Left lung (tissue), 10 donors: ENCODE results near the gene MAP1LC3A. TPM values are rescaled to one million over a fixed set of nuclear protein-coding genes. Genes with fewer than 3 reads are reported as not detected.
A peak's percentile ranks its signal among the peaks of the same experiment; 100 is the strongest.

Experiments used
- ATAC-seq: fragments of 200-7000 bp; cut with Tn5 transposase; one replicate; pipeline ENCODE4 v1.9.1; 2020; ENCODE audit warnings: moderate library complexity
- DNase-seq, 4 donors: peaks; one replicate each; pipeline ENCODE4 v3.0.0-alpha.2; 2013 to 2020
- H3K27ac ChIP-seq, 2 donors: fragments of 200-600 bp; sonication (generic) in 1 of 2; one replicate each; pipeline versions ENCODE4 v1.5.0 to v1.8.0; 2020 to 2021
- H3K27me3 ChIP-seq, 2 donors: fragments of 200-600 bp; sonication (generic) in 1 of 2; one replicate each; pipeline versions ENCODE4 v1.5.0 to v1.8.0; 2020 to 2021
- H3K36me3 ChIP-seq, 2 donors: fragments of 200-600 bp; sonication (generic) in 1 of 2; one replicate each; pipeline versions ENCODE4 v1.5.0 to v1.8.0; 2020 to 2021
- H3K4me1 ChIP-seq, 2 donors: fragments of 200-600 bp; one replicate each; pipeline ENCODE4 v1.8.0; 2021
- H3K4me3 ChIP-seq, 2 donors: fragments of 200-600 bp; sonication (generic) in 1 of 2; one replicate each; pipeline versions ENCODE4 v1.5.0 to v1.8.0; 2020 to 2021; ENCODE audit warnings: mild to moderate bottlenecking in 1 of 2
- H3K9me3 ChIP-seq, 2 donors: fragments of 200-600 bp; sonication (generic) in 1 of 2; one replicate each; pipeline versions ENCODE4 v1.5.0 to v1.8.0; 2020 to 2021
- intact Hi-C, 2 donors: fragments of 100-400 bp; cut with DNase I; formaldehyde crosslinking; loops; one replicate each; pipeline versions ENCODE4 v1.11.2 to v1.14.2; 2022
- polyA plus RNA-seq, 6 donors: library from polyadenylated mRNA; unstranded; fragments of 120-200 nt; gene quantifications; one replicate each; pipeline ENCODE4 v1.2.1, GENCODE V29; 2013; ENCODE audit not compliant: insufficient read length in 6 of 6
- total RNA-seq, 2 donors: library from RNA; stranded (reverse); fragmentation: NEBNext Ultra II Directional; extraction: Animal tissue kit (Norgen Biotek cat#: 25700); gene quantifications; one replicate each; pipeline ENCODE4 v1.2.1, GENCODE V29; 2021
- TF ChIP-seq, protein P1 (sequence below), 2 donors: fragments of 200-600 bp; sonication (generic) in 1 of 2; IDR thresholded peaks; one replicate each; pipeline versions ENCODE4 v1.5.0 to v1.8.0; 2021; ENCODE audit warnings: antibody characterized with exemption in 2 of 2
- donor health status: DM: no; HTN: yes; CAD: no.
- donor health status: DM: no; HTN: no; CAD: no.

Gene MAP1LC3A
- total and polyA plus RNA-seq, 8 donors, result 17.4 to 68.8 (median 32.3) TPM

DNA sequence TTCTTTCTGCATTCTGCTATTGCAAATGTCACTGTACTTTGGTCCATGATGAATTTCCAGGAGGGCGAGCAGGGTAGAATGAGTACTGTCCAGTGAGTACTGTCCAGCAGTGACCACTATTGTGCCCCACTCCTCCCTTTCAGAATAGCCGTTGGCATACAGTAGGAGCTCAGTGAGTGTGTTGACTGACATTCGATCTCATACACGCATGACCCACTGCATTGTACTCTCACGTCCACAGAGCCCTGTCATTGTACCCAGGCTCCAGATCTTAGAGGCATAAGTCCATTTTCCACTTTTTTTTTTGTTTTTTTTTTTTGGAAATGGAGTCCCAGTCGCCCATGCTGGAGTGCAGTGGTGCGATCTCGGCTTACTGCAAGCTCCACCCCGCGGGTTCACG, 34.1 kb upstream of the MAP1LC3A start:
- Histone ChIP-seq H3K27ac (peak overlapping the region in 1 of 2 donors; percentile 56), H3K4me3 (no peak overlapping the region)

DNA sequence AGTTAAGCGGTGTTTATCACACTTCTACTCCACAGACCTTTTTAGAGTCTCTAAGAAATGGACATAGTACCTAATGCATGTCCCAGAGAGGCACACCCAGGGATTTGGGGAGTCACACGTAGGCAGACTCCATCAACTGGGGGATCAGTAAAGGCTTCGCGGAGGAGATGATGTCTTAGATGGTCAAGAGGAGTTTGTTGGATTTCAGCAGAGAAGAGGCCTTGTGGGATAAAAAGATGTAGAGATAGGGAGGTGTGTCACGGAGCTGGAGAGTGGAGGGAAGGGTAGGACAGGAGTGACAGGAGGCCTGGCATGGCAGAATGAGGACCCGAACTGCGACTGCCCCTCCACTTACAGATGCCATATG, 33.2 kb upstream of the MAP1LC3A start:
- H3K9me3 ChIP-seq, result no peaks in the 10 kb centered on the region
- TF ChIP-seq, protein P1, sequence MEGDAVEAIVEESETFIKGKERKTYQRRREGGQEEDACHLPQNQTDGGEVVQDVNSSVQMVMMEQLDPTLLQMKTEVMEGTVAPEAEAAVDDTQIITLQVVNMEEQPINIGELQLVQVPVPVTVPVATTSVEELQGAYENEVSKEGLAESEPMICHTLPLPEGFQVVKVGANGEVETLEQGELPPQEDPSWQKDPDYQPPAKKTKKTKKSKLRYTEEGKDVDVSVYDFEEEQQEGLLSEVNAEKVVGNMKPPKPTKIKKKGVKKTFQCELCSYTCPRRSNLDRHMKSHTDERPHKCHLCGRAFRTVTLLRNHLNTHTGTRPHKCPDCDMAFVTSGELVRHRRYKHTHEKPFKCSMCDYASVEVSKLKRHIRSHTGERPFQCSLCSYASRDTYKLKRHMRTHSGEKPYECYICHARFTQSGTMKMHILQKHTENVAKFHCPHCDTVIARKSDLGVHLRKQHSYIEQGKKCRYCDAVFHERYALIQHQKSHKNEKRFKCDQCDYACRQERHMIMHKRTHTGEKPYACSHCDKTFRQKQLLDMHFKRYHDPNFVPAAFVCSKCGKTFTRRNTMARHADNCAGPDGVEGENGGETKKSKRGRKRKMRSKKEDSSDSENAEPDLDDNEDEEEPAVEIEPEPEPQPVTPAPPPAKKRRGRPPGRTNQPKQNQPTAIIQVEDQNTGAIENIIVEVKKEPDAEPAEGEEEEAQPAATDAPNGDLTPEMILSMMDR (IDR thresholded peaks at IDR 0.05), result no peak
- DNase-seq, result no peak
- H3K36me3 ChIP-seq, result peaks cover 0 to 53% of the 10 kb centered on the region in 2 donors
- H3K4me1 ChIP-seq, result peaks cover 17 to 52% of the 10 kb centered on the region in 2 donors
- intact Hi-C loops, result no loop called here
- no peak overlapping the region for H3K4me3 ChIP-seq
- peak overlapping the region; percentile 54 to 56 for H3K27ac ChIP-seq
- no peaks in the 10 kb centered on the region for H3K27me3 ChIP-seq
- ATAC-seq, result no peak

More for the DNA sequence above, 34.1 kb upstream of the MAP1LC3A start:
- no peaks in the 10 kb centered on the region for H3K9me3 ChIP-seq
- no peaks in the 10 kb centered on the region for H3K27me3 ChIP-seq
- DNase-seq (no peak), ATAC-seq (no peak)
- H3K4me1 ChIP-seq, result peaks cover 17 to 50% of the 10 kb centered on the region in 2 donors
- TF ChIP-seq, protein P1 (IDR thresholded peaks at IDR 0.05), result no peak
- peaks cover 0 to 52% of the 10 kb centered on the region in 2 donors for H3K36me3 ChIP-seq
- intact Hi-C loops, result no loop called here

DNA sequence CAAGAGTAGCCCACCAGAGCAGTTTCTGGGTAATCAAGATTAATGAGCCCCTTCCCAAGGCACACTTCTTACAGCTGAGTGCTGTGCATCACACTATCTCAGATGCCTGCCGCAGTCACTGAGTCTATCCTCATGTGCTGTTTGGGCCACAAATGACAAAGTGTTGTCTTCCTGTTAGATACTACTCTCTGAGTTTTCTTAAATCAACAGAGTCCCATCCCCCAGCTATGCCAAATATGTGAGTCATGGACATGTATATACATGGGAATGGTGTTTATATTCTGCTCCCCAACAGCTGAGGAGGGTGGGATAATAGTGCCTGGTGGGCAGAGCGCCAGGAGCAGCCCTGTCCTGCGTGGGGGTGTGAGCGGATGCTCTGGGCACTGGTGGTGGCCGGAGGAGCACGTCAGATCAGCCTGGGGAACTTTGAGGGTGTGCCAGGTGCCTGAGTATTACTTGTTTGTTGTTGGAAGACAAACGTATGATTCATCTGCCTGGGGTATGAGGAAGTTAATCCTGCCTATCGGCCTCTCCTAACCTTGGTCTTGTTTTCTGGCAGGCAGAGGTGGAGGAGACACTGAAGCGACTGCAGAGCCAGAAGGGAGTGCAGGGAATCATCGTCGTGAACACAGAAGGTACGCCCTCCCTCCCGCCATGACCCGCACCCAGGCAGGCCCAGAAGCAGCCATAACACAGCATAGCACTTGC, 32.7 kb upstream of the MAP1LC3A start:
- peaks cover 0 to 53% of the 10 kb centered on the region in 2 donors for H3K36me3 ChIP-seq
- peak in 3 of 4 donors; percentile 51 to 83 (median 81) for DNase-seq
- intact Hi-C loops, result no loop called here
- peaks cover 17 to 52% of the 10 kb centered on the region in 2 donors for H3K4me1 ChIP-seq
- H3K27ac ChIP-seq, result peak overlapping the region; percentile 54 to 56
- TF ChIP-seq, protein P1 (IDR thresholded peaks at IDR 0.05), result no peak
- peak; percentile 87 for ATAC-seq
- no peak overlapping the region for H3K4me3 ChIP-seq
- no peaks in the 10 kb centered on the region for H3K9me3 ChIP-seq
- no peaks in the 10 kb centered on the region for H3K27me3 ChIP-seq

DNA sequence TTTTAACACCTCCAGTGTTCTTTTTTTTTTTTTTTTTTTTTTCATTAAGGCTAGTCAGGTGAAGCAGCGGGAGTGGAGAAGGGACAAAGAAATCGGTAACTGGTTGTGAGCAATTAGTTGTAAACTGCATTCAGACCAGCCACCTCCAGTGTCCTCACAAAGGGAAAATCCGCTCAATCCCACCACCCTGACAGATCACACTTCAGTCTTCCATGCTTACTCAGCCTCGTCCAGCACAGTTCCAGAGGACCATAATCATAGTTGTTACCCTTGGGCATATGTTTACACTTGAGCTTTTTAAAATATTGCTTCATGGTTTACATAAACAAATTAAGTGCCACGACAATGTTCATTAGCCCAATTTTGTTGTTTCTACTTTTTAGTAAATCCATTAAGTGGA, 32.1 kb upstream of the MAP1LC3A start:
- intact Hi-C loops, result no loop called here
- TF ChIP-seq, protein P1 (IDR thresholded peaks at IDR 0.05), result no peak

DNA sequence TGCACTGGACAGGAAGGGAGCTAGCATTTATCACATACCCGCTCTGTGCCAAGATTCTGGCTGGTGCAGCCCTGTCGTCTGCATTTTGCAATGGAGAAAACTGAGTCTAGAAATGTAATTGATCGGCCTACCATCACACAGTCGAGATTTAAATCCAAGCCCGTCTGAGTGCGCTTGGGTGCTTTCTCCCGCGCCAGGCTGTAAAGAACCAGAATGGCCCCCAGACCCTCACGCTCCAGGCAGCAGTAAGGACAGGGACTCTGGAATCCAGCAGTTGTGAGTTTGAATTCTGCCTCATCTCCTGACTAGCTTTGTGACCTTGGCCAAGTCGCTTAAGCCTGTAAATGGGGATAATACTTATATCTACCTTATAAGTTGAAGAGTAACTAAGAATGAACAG, 31.5 kb upstream of the MAP1LC3A start:
- Histone ChIP-seq H3K27ac (peak overlapping the region in 1 of 2 donors; percentile 54), H3K4me1 (peaks cover 17 to 46% of the 10 kb centered on the region in 2 donors), H3K36me3 (peaks cover 0 to 60% of the 10 kb centered on the region in 2 donors), H3K27me3 (no peaks in the 10 kb centered on the region), H3K4me3 (no peak overlapping the region), H3K9me3 (no peaks in the 10 kb centered on the region)
- intact Hi-C loops, result no loop called here
- ATAC-seq, result no peak
- DNase-seq, result no peak
- TF ChIP-seq, protein P1 (IDR thresholded peaks at IDR 0.05), result no peak

More for the DNA sequence above, 32.1 kb upstream of the MAP1LC3A start:
- no peak for ATAC-seq
- Histone ChIP-seq H3K27ac (peak overlapping the region; percentile 54 to 56), H3K36me3 (peaks cover 0 to 54% of the 10 kb centered on the region in 2 donors), H3K4me1 (peaks cover 17 to 51% of the 10 kb centered on the region in 2 donors), H3K27me3 (no peaks in the 10 kb centered on the region), H3K9me3 (no peaks in the 10 kb centered on the region), H3K4me3 (no peak overlapping the region)
- no peak for DNase-seq
